GM12801 (cell line): Measurements from ENCODE around the gene STC2.

Source experiments
- CTCF ChIP-seq: IDR thresholded peaks from one replicate; pipeline ENCODE4 v1.5.1; 2011; ENCODE audit warnings: control low read depth; ENCODE audit not compliant: insufficient read length; ENCODE audit errors: extremely low read depth

STC2 gene

GRCh38 chr5:173274771-173275170, 53.4 kb downstream of the STC2 start:
- TF ChIP-seq CTCF: no peak

- no peak for TF ChIP-seq CTCF
Measured at GRCh38 chr5:173271419-173271818, 56.8 kb downstream of the STC2 start.

- TF ChIP-seq CTCF: no peak
Measured at GRCh38 chr5:173268750-173269432, 59.3 kb downstream of the STC2 start.

- no peak for TF ChIP-seq CTCF
Measured at GRCh38 chr5:173265433-173265832, 62.8 kb downstream of the STC2 start.
